Testis (tissue), 2 donors: ENCODE measurements around the gene LRMDA.

Source experiments
- CTCF ChIP-seq, 3 experiments: fragments of 450-650 bp in 2 of 3; fragments of 200-600 bp in 1 of 3; sonication (generic) in 1 of 3; IDR thresholded peaks; one replicate each; pipeline ENCODE4 v1.5.1; 2016 to 2019; ENCODE audit warnings: antibody characterized with exemption in 3 of 3, mild to moderate bottlenecking in 2 of 3, moderate library complexity in 1 of 3
- POLR2A ChIP-seq: fragments of 450-650 bp; IDR thresholded peaks from one replicate; pipeline ENCODE4 v1.6.1; 2017; ENCODE audit warnings: antibody characterized with exemption, mild to moderate bottlenecking, moderate library complexity

- TF ChIP-seq CTCF (IDR thresholded peaks at IDR 0.05) = no peak
- TF ChIP-seq POLR2A = no peak
Measured at GRCh38 chr10:76548716-76549115, 1117.3 kb downstream of the LRMDA start.
